Suprapubic skin (tissue), 4 donors: Measurements from ENCODE around the gene ZNF117. TPM values are rescaled to one million over a fixed set of nuclear protein-coding genes. Genes with fewer than 3 reads are reported as not detected.
A peak's percentile ranks its signal among the peaks of the same experiment; 100 is the strongest.

Experiments
- DNase-seq, 2 donors: peaks; one replicate each; pipeline ENCODE4 v3.0.0-alpha.2; 2019; ENCODE audit warnings: low spot score in 2 of 2
- H3K27ac ChIP-seq: fragments of 200-600 bp; sonication (generic); one replicate; pipeline ENCODE4 v1.5.1; 2019
- H3K27me3 ChIP-seq: fragments of 200-600 bp; sonication (generic); one replicate; pipeline ENCODE4 v1.5.1; 2019
- H3K36me3 ChIP-seq: fragments of 200-600 bp; sonication (generic); one replicate; pipeline ENCODE4 v1.5.1; 2019
- H3K4me1 ChIP-seq: fragments of 200-600 bp; sonication (generic); one replicate; pipeline ENCODE4 v1.5.1; 2019
- H3K4me3 ChIP-seq: fragments of 200-600 bp; sonication (generic); one replicate; pipeline ENCODE4 v1.5.1; 2019; ENCODE audit warnings: mild to moderate bottlenecking
- H3K9me3 ChIP-seq: fragments of 200-600 bp; sonication (generic); one replicate; pipeline ENCODE4 v1.5.1; 2019
- CTCF ChIP-seq, 2 donors: fragments of 200-600 bp in 1 of 2; fragments of 450-650 bp in 1 of 2; sonication (generic) in 1 of 2; IDR thresholded peaks; one replicate each; pipeline ENCODE4 v1.5.1; 2016 to 2019; ENCODE audit warnings: antibody characterized with exemption in 2 of 2, mild to moderate bottlenecking in 1 of 2, moderate library complexity in 1 of 2
- EP300 ChIP-seq: sonication (generic); formaldehyde crosslinking; IDR thresholded peaks from one replicate; pipeline ENCODE4 v1.6.1; 2017; ENCODE audit warnings: antibody characterized with exemption
- POLR2A ChIP-seq, 2 donors: fragments of 450-650 bp; IDR thresholded peaks; one replicate each; pipeline ENCODE4 v1.6.1; 2017; ENCODE audit warnings: antibody characterized with exemption in 2 of 2, mild to moderate bottlenecking in 2 of 2, moderate library complexity in 2 of 2
- POLR2AphosphoS5 ChIP-seq, 3 donors: sonication (generic); formaldehyde crosslinking; IDR thresholded peaks; one replicate each; pipeline ENCODE4 v1.6.1; 2017; ENCODE audit warnings: antibody characterized with exemption in 3 of 3
- WGBS: methylation state at CpG from one replicate; pipeline ENCODE4 v1.1.5; 2018; 5-methylcytosine and 5-hydroxymethylcytosine counted together
- total RNA-seq, 4 donors: library from RNA; depleted of rRNA; stranded (reverse); fragments of >200 nt; gene quantifications; one replicate each; pipeline ENCODE4 v1.1.0, GENCODE V29; 2016

The ZNF117 gene
- total RNA-seq, 4 donors from 2014 or later = 5.3 to 18.2 (median 11.8) TPM

- peak overlapping the region; percentile 55 for H3K27ac ChIP-seq
- peaks cover 23% of the 10 kb centered on the region for H3K4me1 ChIP-seq
Measured at GRCh38 chr7:64999165-65000004, 8.5 kb upstream of the ZNF117 start.

GRCh38 chr7:64998865-64999164, 8.0 kb upstream of the ZNF117 start:
- Histone ChIP-seq H3K27ac (peak overlapping the region; percentile 55), H3K9me3 (peaks cover 11% of the 10 kb centered on the region), H3K4me1 (peaks cover 19% of the 10 kb centered on the region), H3K27me3 (no peaks in the 10 kb centered on the region), H3K4me3 (no peak overlapping the region), H3K36me3 (peaks cover 18% of the 10 kb centered on the region)
- no peak for TF ChIP-seq POLR2A (IDR thresholded peaks at IDR 0.05)
- TF ChIP-seq POLR2AphosphoS5 (IDR thresholded peaks at IDR 0.05) = no peak
- TF ChIP-seq EP300 = no peak
- TF ChIP-seq CTCF (IDR thresholded peaks at IDR 0.05) = no peak
- WGBS = 100% methylated on average over 6 of the region's 7 CpGs
- no peak for DNase-seq

More at GRCh38 chr7:64999165-65000004, 8.5 kb upstream of the ZNF117 start:
- no peak for DNase-seq
- Histone ChIP-seq H3K4me3 (no peak overlapping the region), H3K36me3 (peaks cover 18% of the 10 kb centered on the region), H3K9me3 (peaks cover 11% of the 10 kb centered on the region), H3K27me3 (no peaks in the 10 kb centered on the region)
- WGBS = 78% methylated on average over 8 of the region's 11 CpGs
- TF ChIP-seq EP300 (no peak), POLR2A (IDR thresholded peaks at IDR 0.05) (no peak), CTCF (IDR thresholded peaks at IDR 0.05) (no peak), POLR2AphosphoS5 (IDR thresholded peaks at IDR 0.05) (no peak)

GRCh38 chr7:64997927-64998391, 7.1 kb upstream of the ZNF117 start:
- WGBS = 71% methylated on average over 8 of the region's 8 CpGs
- peaks cover 19% of the 10 kb centered on the region for H3K36me3 ChIP-seq
- peak overlapping the region; percentile 50 for H3K27ac ChIP-seq
- peaks cover 11% of the 10 kb centered on the region for H3K9me3 ChIP-seq
- H3K27me3 ChIP-seq = no peaks in the 10 kb centered on the region
- DNase-seq = no peak
- peaks cover 15% of the 10 kb centered on the region for H3K4me1 ChIP-seq
- H3K4me3 ChIP-seq = no peak overlapping the region
- TF ChIP-seq POLR2AphosphoS5 (IDR thresholded peaks at IDR 0.05) (peak in 1 of 3 donors; percentile 20), CTCF (IDR thresholded peaks at IDR 0.05) (no peak)

GRCh38 chr7:64997164-64997908, 6.5 kb upstream of the ZNF117 start:
- peak overlapping the region; percentile 50 for H3K27ac ChIP-seq
- H3K4me3 ChIP-seq = no peak overlapping the region
- WGBS = 88% methylated on average over 12 of the region's 12 CpGs
- DNase-seq = no peak
- peaks cover 25% of the 10 kb centered on the region for H3K36me3 ChIP-seq
- H3K27me3 ChIP-seq = no peaks in the 10 kb centered on the region
- TF ChIP-seq EP300 (no peak), POLR2AphosphoS5 (IDR thresholded peaks at IDR 0.05) (no peak), CTCF (IDR thresholded peaks at IDR 0.05) (no peak), POLR2A (IDR thresholded peaks at IDR 0.05) (no peak)
- H3K4me1 ChIP-seq = peaks cover 12% of the 10 kb centered on the region
- H3K9me3 ChIP-seq = peaks cover 11% of the 10 kb centered on the region

GRCh38 chr7:64996305-64996704, 5.5 kb upstream of the ZNF117 start:
- no peak overlapping the region for H3K27ac ChIP-seq
- no peak for DNase-seq
- TF ChIP-seq POLR2AphosphoS5 (IDR thresholded peaks at IDR 0.05) (no peak), EP300 (no peak), POLR2A (IDR thresholded peaks at IDR 0.05) (no peak), CTCF (IDR thresholded peaks at IDR 0.05) (no peak)
- peaks cover 12% of the 10 kb centered on the region for H3K4me1 ChIP-seq
- H3K4me3 ChIP-seq = no peak overlapping the region
- peaks cover 11% of the 10 kb centered on the region for H3K9me3 ChIP-seq
- H3K36me3 ChIP-seq = peaks cover 24% of the 10 kb centered on the region
- 93% methylated on average over 2 of the region's 2 CpGs for WGBS
- H3K27me3 ChIP-seq = no peaks in the 10 kb centered on the region
